ENCODE measurements around the gene TOX2.

TOX2 gene

DNA sequence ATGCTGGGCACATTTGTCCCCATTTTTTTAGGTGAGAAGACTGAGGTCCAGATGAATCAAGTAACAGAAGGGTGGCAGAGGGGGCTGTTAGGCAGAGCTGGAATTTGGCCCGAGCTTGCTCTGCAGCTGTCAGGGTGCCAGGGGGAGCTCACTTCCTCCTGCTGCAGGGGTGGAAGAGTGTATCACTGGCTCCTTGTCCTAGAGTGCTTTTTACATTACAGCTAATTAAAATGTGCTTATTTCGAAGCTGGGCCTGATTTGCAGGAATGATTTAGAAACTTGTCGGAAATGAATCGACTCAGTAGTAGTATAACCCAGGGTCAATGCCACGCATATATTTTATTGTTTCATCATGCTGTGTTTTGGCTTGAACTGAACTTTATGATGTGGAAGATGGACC is 11.1 kb downstream of the TOX2 start (continued):
- TF ChIP-seq, protein P1, sequence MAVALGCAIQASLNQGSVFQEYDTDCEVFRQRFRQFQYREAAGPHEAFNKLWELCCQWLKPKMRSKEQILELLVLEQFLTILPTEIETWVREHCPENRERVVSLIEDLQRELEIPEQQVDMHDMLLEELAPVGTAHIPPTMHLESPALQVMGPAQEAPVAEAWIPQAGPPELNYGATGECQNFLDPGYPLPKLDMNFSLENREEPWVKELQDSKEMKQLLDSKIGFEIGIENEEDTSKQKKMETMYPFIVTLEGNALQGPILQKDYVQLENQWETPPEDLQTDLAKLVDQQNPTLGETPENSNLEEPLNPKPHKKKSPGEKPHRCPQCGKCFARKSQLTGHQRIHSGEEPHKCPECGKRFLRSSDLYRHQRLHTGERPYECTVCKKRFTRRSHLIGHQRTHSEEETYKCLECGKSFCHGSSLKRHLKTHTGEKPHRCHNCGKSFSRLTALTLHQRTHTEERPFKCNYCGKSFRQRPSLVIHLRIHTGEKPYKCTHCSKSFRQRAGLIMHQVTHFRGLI (tag by site-specific recombination; IDR thresholded peaks at IDR 0.05) = no peak
- TF ChIP-seq ZNF324 (tag by site-specific recombination; IDR thresholded peaks at IDR 0.05) = no peak
- TF ChIP-seq, protein P2, sequence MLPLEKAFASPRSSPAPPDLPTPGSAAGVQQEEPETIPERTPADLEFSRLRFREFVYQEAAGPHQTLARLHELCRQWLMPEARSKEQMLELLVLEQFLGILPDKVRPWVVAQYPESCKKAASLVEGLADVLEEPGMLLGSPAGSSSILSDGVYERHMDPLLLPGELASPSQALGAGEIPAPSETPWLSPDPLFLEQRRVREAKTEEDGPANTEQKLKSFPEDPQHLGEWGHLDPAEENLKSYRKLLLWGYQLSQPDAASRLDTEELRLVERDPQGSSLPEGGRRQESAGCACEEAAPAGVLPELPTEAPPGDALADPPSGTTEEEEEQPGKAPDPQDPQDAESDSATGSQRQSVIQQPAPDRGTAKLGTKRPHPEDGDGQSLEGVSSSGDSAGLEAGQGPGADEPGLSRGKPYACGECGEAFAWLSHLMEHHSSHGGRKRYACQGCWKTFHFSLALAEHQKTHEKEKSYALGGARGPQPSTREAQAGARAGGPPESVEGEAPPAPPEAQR (tag by site-specific recombination; IDR thresholded peaks at IDR 0.05) = no peak
- no peak for TF ChIP-seq KLF9 (tag by site-specific recombination; IDR thresholded peaks at IDR 0.05; ENCODE audit: low read depth)
- no peak for TF ChIP-seq ZNF214 (tag by site-specific recombination; IDR thresholded peaks at IDR 0.05; ENCODE audit: borderline replicate concordance)
- TF ChIP-seq ZNF394 (tag by site-specific recombination; IDR thresholded peaks at IDR 0.05; ENCODE audit: borderline replicate concordance) = no peak
- TF ChIP-seq, protein P3, sequence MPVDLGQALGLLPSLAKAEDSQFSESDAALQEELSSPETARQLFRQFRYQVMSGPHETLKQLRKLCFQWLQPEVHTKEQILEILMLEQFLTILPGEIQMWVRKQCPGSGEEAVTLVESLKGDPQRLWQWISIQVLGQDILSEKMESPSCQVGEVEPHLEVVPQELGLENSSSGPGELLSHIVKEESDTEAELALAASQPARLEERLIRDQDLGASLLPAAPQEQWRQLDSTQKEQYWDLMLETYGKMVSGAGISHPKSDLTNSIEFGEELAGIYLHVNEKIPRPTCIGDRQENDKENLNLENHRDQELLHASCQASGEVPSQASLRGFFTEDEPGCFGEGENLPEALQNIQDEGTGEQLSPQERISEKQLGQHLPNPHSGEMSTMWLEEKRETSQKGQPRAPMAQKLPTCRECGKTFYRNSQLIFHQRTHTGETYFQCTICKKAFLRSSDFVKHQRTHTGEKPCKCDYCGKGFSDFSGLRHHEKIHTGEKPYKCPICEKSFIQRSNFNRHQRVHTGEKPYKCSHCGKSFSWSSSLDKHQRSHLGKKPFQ (tag by site-specific recombination; IDR thresholded peaks at IDR 0.05) = no peak
- TF ChIP-seq YY1 (tag by site-specific recombination; IDR thresholded peaks at IDR 0.05) = no peak
- TF ChIP-seq, protein P4, sequence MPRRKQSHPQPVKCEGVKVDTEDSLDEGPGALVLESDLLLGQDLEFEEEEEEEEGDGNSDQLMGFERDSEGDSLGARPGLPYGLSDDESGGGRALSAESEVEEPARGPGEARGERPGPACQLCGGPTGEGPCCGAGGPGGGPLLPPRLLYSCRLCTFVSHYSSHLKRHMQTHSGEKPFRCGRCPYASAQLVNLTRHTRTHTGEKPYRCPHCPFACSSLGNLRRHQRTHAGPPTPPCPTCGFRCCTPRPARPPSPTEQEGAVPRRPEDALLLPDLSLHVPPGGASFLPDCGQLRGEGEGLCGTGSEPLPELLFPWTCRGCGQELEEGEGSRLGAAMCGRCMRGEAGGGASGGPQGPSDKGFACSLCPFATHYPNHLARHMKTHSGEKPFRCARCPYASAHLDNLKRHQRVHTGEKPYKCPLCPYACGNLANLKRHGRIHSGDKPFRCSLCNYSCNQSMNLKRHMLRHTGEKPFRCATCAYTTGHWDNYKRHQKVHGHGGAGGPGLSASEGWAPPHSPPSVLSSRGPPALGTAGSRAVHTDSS (tag by site-specific recombination; IDR thresholded peaks at IDR 0.05) = no peak
- peak; percentile 80 for TF ChIP-seq OSR2 (tag by site-specific recombination; IDR thresholded peaks at IDR 0.05)
- no peak for TF ChIP-seq IKZF3 (tag by site-specific recombination; IDR thresholded peaks at IDR 0.05)
- no peak for TF ChIP-seq HOXC10 (CRISPR knock-in tag; IDR thresholded peaks at IDR 0.05)
- no peak for TF ChIP-seq BCL11B (tag by site-specific recombination; IDR thresholded peaks at IDR 0.05; ENCODE audit: low read depth)
- no peak for TF ChIP-seq ZNF433 (tag by site-specific recombination; IDR thresholded peaks at IDR 0.05; ENCODE audit: low read depth)
- TF ChIP-seq SETDB1 (IDR thresholded peaks at IDR 0.05; ENCODE audit: insufficient read length, low read length) = no peak

DNA sequence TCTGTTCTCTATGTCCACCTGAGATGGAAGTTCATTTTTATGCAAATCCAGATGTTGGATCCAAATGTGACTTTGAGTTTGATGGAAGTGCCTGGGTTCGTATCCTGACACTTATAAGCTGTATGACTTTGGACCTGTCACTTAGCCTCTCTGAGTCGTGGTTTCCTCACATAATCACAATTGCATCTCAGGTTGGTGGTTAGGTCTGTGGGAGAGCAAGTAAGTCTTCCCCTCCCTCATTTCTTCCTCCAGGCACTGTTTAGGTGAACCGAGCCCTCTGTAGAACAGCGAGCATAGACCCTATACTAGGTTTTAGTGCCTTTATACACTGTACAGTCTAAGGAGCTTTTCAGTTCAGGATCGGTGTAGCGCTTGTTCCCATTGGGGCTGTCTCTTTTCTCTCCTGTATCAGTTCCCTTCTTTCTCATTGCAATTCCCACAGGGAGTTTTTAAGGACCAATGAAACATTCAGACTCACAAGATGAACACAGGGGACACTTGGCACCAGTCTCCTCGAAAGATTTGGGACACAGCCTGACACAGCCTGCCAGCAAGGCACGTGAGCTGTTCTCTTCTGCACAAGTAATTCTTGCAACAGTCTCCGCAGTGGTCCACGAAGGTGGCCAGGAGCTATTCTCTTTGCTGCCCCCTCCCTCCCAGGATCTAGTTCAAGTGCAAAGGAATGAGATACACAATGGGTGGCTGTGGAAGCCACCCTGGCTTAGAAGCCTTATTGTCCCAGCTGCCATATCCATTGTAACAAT is 11.8 kb downstream of the TOX2 start:
- Histone ChIP-seq H3K4me3 (ENCODE audit: low read depth, low read length) (no peak overlapping the region), H3K36me3 (ENCODE audit: control insufficient read depth in 2 of 2, insufficient read depth in 1 of 2, low read length in 2 of 2) (no peaks in the 10 kb centered on the region), H3K27ac (ENCODE audit: extremely low read depth, low read depth, low read length) (no peak overlapping the region), H3K4me1 (ENCODE audit: control insufficient read depth, insufficient read depth, low read length) (peaks cover 14% of the 10 kb centered on the region; the same call in 1 of the 2 replicates), H3K9me3 (ENCODE audit: control insufficient read depth, insufficient read depth, low read depth, low read length) (no peaks in the 10 kb centered on the region)
- ChIA-PET POLR2A (no interaction called here), CTCF (interaction anchor here (0.7 kb wide), 1 partner anchor 173 kb away, joined by 3 read pairs; no protein-coding TSS in a partner anchor)
- TF ChIP-seq, protein P5, sequence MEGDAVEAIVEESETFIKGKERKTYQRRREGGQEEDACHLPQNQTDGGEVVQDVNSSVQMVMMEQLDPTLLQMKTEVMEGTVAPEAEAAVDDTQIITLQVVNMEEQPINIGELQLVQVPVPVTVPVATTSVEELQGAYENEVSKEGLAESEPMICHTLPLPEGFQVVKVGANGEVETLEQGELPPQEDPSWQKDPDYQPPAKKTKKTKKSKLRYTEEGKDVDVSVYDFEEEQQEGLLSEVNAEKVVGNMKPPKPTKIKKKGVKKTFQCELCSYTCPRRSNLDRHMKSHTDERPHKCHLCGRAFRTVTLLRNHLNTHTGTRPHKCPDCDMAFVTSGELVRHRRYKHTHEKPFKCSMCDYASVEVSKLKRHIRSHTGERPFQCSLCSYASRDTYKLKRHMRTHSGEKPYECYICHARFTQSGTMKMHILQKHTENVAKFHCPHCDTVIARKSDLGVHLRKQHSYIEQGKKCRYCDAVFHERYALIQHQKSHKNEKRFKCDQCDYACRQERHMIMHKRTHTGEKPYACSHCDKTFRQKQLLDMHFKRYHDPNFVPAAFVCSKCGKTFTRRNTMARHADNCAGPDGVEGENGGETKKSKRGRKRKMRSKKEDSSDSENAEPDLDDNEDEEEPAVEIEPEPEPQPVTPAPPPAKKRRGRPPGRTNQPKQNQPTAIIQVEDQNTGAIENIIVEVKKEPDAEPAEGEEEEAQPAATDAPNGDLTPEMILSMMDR (tag by site-specific recombination; IDR thresholded peaks at IDR 0.05) = no peak
- TF ChIP-seq, protein P1 (tag by site-specific recombination; IDR thresholded peaks at IDR 0.05) = no peak
- TF ChIP-seq ZNF132 (tag by site-specific recombination; IDR thresholded peaks at IDR 0.05; ENCODE audit: borderline replicate concordance) (no peak), ZNF341 (tag by site-specific recombination; IDR thresholded peaks at IDR 0.05; ENCODE audit: low read depth) (peak; percentile 71), ZBTB17 (tag by site-specific recombination; IDR thresholded peaks at IDR 0.05) (no peak), ZNF37A (tag by site-specific recombination; IDR thresholded peaks at IDR 0.05) (no peak), BCL11A (tag by site-specific recombination; IDR thresholded peaks at IDR 0.05; ENCODE audit: low read depth) (no peak)

Data from HEK293 (cell line).